Measurements from ENCODE around the gene DNAJA3. TPM values are rescaled to one million over a fixed set of nuclear protein-coding genes. Genes with fewer than 3 reads are reported as not detected.

Gene DNAJA3
- total and polyA plus RNA-seq, 9 of the 15 experiments (the other 6 are each of a cell fraction or from before 2014, with no cell fraction given), result 8.1 to 105 (median 79.0) TPM

GRCh38 chr16:4404247-4404966, 21.3 kb upstream of the DNAJA3 start (continued):
- TF ChIP-seq IRF1 (CRISPR knock-in tag; IDR thresholded peaks at IDR 0.05; ENCODE audit: borderline replicate concordance), result no peak
- TF ChIP-seq KDM2B (CRISPR knock-in tag; IDR thresholded peaks at IDR 0.05), result no peak
- no peak for TF ChIP-seq SIN3B (IDR thresholded peaks at IDR 0.05; ENCODE audit: low read depth)
- TF ChIP-seq SETDB1 (IDR thresholded peaks at IDR 0.05; ENCODE audit: low read length), result no peak
- no peak for TF ChIP-seq SMARCE1 (IDR thresholded peaks at IDR 0.05)
- no peak for TF ChIP-seq CHD4 (IDR thresholded peaks at IDR 0.05; ENCODE audit: insufficient read depth, insufficient replicate concordance, low read depth, low read length, poor library complexity, severe bottlenecking)
- no peak for TF ChIP-seq GABPA (tag; conservative IDR thresholded peaks at IDR 0.05; ENCODE audit: low read depth)
- no peak for TF ChIP-seq ADNP (tag; IDR thresholded peaks at IDR 0.05)
- TF ChIP-seq XRCC3 (IDR thresholded peaks at IDR 0.05), result no peak
- TF ChIP-seq NR4A1 (CRISPR knock-in tag; IDR thresholded peaks at IDR 0.05), result no peak
- no peak for TF ChIP-seq NR4A1 (tag; IDR thresholded peaks at IDR 0.05)
- TF ChIP-seq RAD21 (CRISPR knock-in tag; conservative IDR thresholded peaks at IDR 0.05 in 1 of 2, IDR thresholded peaks at IDR 0.05 in 1 of 2), result peak; percentile 31 to 64
- no peak for TF ChIP-seq TCF7L2 (IDR thresholded peaks at IDR 0.05; ENCODE audit: low read depth, low read length)
- TF ChIP-seq REST (IDR thresholded peaks at IDR 0.05; ENCODE audit: borderline replicate concordance), result peak; percentile 42; the same call in 1 of the 2 replicates
- no peak for TF ChIP-seq REST (CRISPR knock-in tag; IDR thresholded peaks at IDR 0.05; ENCODE audit: low read depth)
- TF ChIP-seq ZNF354B (CRISPR knock-in tag; IDR thresholded peaks at IDR 0.05), result no peak
- no peak for TF ChIP-seq POLR2AphosphoS5 (IDR thresholded peaks at IDR 0.05; ENCODE audit: control insufficient read depth, insufficient read depth, low read depth, low read length)
- TF ChIP-seq ZNF253 (CRISPR knock-in tag; conservative IDR thresholded peaks at IDR 0.05), result no peak
- no peak for TF ChIP-seq SNRNP70 (optimal IDR thresholded peaks at IDR 0.05; ENCODE audit: low read depth, low read length)
- TF ChIP-seq MAFF (IDR thresholded peaks at IDR 0.05; ENCODE audit: low read length), result no peak
- TF ChIP-seq SREBF2 (CRISPR knock-in tag; IDR thresholded peaks at IDR 0.05), result no peak
- TF ChIP-seq HDAC1 (IDR thresholded peaks at IDR 0.05), result peak in 1 of 2 experiments; percentile 34; a peak in 1 of 4 replicates
